AG10803 (cell line): Measurements from ENCODE around the gene ZMIZ1.

ENCODE experiments used
- DNase-seq: peaks from one replicate; pipeline ENCODE4 v3.0.0; 2010; ENCODE audit warnings: low read depth
- H3K4me3 ChIP-seq: 2 replicates; pipeline ENCODE4 v1.5.1; 2011; ENCODE audit warnings: mild to moderate bottlenecking, low read length, control low read depth
- CTCF ChIP-seq: conservative IDR thresholded peaks from 2 replicates; pipeline ENCODE4 v1.5.1; 2011; ENCODE audit warnings: mild to moderate bottlenecking, low read length, control low read depth, inconsistent platforms

Gene ZMIZ1

DNA sequence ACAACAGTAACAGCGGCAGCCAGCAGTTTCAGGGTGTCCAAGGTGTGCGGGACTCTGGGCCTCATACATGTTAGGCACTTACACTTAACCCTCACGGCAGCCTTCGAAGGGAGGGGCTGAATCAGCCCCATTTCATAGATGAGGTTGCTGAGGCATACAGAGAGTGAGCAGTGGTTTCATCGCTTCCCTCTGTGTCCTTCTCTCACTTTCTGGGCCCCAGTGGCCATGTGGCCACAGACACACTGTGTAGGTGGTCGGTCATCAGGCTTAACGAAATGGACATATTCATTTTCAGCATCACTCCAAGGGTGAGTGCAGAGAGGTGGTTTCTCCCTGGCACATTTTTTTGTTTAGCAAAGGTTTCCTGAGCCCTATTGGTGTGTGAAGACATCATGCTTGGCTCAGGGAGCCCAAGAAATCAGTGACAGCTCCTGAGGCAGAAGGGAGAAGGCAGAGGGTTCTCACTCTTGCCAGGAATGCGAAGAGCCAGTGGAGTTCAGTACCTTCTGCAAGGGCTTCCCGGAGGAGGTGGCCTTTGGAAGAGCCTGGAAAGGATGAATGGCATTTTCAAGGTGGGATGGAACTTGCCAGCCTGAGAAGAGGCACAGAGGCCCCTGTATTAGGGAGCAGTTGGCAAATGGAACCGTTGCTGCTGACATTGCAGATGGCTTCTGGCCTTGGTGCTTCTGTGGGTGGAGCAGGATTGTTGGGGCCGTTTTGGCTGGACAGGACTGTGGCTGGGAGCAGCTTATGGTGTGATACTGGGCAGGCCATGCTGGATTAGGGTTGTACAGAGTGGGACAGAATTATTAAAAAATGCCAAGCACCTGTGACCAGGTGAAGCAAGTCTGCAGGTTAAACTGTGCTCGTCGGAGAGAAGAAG is 216.8 kb downstream of the ZMIZ1 start:
- no peak overlapping the region for H3K4me3 ChIP-seq
- TF ChIP-seq CTCF, result no peak
- no peak for DNase-seq

DNA sequence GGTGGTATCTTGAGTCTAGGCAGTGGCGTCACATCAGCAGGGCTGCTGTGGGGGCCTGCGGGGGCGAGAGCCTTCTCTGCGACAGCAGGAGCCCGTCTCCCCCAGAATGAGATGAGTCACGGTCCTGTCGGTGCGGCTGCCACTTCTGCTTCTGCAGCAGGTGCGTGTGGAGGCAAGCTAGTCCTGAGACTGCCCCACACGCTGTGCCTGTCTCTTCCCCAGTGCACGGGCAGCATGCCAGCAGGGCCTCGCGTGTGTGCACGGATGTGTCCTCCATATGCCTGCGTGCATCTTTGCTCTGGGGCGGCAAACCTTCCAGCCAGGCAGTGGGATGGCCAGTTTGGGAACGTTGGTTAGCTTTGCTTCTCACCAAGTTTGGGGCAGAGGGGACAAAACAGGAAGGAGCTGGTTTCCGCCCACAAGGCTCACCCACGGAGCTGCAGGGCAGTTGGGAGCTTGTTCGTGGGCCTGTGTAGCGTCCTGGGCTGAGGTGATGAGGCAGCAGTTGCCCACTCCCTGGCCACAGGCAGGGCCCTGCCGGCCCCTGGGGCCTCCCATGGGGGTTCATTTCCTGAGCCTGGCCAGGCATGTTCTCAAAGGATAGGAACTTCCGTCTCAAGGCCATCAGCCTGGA is 217.7 kb downstream of the ZMIZ1 start:
- no peak overlapping the region for H3K4me3 ChIP-seq
- TF ChIP-seq CTCF, result no peak
- DNase-seq, result peak; percentile 79

DNA sequence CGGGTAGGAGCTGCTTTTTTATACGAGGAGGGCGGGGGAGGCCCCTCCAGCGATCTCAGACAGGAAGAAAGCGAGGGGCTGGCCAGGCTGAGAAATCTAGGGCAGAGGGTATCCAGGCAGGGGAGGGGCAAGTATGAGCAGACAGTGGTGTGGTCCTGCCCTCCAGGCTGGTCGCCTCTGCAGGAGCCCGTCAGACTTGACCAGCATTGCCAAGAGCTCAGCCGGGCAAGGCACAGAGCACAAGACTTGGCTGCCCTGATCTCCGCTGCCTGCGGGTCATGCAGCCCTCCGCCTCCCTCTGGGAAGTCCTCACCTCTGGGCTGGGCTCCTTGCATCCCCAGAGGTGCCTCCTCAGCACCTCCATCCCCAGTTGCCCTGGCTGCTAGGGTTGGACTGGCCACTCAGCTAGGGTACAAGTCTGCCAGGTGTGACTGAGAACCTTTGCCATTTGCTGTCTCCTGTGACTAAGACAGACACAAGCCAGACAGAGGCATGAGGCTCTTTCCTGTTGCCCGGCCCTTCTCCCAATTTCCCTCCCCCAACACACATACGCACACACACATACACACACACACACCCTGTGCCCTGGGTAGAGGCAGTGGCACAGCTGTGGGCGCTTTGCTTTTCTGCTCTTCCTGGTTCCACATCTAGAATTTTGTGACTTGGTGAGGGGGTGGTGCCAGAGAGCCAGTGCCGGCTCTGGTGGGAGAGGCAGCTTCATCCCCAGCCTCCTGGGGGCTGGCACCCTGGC is 219.4 kb downstream of the ZMIZ1 start:
- no peak for DNase-seq
- no peak overlapping the region for H3K4me3 ChIP-seq
- no peak for TF ChIP-seq CTCF

GRCh38 chr10:79289801-79290200 is 221.0 kb downstream of the ZMIZ1 start:
- no peak overlapping the region for H3K4me3 ChIP-seq
- no peak for DNase-seq
- no peak for TF ChIP-seq CTCF

DNA sequence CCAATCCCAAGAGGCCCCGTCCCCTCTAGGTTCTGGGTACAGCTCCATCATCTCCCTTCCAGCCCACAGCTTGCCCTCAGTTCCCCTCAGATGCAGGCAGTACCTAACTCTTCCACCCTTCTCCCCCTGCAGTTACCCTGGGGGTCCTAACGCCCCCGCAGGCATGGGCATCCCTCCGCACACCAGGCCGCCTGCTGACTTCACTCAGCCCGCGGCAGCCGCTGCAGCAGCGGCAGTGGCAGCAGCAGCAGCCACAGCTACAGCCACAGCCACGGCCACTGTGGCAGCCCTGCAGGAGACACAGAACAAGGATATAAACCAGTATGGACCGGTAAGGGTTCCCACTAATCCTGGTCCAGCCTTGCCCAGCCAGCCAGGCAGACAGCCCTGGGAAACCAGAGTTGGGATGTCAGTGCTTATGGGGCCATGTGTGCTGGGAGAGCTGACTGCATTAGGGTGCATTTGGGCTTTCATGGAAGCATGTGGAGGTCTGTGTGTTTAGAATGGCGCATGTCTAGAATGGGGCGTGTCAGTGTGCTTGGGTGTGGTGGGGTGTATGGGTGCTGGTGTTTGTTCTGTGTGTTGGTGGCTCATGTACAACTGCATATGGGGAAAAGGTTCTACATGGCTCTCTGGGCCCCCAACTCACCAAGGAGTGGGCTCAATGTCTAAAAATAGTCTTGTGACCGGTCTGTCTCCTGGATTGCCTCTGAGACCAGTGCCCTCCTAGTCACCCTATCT is 223.4 kb downstream of the ZMIZ1 start:
- no peak overlapping the region for H3K4me3 ChIP-seq
- TF ChIP-seq CTCF, result no peak
- DNase-seq, result no peak

DNA sequence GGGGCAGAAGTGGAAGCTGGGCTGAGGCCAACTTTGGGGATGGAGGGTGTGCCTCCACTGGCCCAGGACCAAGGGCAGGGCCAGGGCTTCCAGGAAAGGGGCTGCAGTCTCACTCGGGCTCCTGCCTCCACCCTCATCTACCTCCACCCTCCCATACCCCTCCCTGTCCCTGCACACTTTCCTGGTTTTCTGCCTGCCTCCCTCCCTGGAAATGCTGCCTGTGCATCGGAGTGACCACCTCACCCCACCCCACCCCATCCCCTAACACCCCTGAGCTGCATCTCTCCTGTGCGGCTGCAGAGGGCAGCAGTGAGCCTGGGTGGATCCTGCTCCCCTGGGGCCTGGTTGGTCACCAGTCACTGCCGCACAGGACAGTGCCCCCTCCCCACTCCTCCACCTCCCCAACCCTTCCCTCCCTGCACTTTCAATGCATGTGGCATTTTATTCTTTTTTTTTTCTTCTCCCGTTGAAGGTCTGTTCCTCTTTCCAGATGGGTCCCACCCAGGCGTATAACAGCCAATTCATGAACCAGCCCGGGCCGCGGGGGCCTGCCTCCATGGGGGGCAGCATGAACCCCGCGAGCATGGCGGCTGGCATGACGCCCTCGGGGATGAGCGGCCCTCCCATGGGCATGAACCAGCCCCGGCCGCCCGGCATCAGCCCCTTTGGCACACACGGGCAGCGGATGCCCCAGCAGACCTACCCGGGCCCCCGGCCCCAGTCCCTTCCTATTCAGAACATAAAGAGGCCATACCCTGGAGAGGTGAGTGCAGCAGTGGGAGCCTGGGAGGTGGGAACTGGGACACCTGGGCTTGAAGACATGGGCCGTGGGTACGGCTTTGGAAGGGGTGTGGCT is 224.4 kb downstream of the ZMIZ1 start:
- no peak for DNase-seq
- H3K4me3 ChIP-seq, result no peak overlapping the region
- peak; percentile 54 for TF ChIP-seq CTCF
